OCI-M2 (cell line): Measurements from ENCODE around the gene PRKCA.

Experiments used
- DNase-seq: peaks from one replicate; lab custom pipeline; 2025; ENCODE audit not compliant: unreplicated experiment; lab: John Stamatoyannopoulos, UW

Gene PRKCA

DNA sequence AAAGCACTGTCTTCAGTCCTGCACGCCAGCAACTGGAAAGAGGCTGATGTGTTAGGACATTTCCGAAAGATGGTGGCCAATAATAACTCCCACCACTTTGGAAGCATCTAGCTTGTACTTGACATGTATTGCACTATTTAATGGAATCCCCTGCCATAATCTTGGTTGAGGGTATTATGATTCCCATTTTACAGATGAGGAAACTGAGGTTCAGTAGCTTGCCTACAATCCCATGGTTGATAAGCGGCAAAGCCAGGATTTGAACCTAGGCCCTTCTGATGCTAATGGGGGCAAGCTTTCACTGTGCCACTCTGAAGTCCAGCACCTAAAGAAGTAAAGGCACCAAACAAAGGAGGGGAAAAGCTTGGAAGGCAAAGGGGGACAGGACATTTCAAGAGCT lies 540.5 kb downstream of the PRKCA start:
- no peak for DNase-seq

DNA sequence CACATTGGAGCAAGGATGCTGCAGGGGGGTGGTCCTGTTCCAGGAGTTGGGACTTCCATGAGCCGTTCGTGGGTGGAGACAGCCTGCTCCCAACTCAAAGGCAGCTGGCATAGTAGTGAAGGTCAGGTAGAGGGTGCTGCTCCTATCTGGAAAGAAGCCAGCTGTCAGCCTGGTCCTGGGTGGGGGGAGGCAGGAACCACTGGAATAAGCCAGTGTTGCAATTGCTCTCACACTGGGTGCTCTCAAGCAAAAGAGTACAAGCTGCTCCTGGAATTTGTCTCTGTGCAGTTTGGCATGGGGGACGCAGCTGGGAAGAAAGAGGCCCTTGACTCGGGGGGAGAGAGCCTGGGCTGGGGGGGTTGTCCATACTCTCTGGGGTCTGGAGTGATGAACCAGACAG lies 541.2 kb downstream of the PRKCA start:
- DNase-seq, result no peak

DNA sequence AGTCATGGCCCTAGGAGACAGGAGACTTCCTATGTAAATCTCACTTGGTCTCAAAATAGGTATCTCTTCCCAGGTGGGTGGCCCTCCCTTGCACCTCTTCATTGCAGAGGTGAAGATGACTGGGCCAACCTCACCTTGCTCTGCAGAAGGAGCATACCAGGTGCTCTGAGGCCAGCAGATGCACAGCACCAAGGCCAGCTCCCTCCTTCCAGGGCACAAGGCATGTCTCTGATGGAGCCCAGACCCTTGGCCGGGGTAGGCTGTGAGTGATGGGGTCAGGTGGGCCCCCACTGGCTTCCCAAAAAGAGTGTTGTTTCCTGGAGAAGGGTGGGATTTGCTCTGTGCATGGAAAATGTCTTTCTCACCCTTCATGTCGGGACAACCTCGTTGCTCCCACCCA lies 545.3 kb downstream of the PRKCA start:
- DNase-seq, result no peak

DNA sequence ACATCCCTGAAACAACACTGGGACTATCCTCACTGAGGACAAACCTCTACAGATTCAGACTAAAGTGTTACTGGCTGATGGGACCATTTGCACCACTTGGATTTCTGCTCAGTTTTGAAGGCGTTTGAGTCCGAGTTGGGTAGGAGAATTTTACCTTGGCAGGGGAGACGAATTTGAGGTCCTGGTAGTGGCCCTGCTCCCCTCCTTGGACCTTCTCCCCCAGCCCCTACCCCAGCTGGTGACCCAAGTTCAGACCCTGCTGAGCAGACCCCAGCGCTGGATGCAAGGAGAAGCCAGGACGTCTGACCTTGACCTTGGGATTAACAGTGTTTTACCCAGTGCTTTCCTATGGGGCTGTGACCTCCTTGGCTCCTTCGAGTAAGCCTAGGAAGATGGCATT lies 546.1 kb downstream of the PRKCA start:
- no peak for DNase-seq

DNA sequence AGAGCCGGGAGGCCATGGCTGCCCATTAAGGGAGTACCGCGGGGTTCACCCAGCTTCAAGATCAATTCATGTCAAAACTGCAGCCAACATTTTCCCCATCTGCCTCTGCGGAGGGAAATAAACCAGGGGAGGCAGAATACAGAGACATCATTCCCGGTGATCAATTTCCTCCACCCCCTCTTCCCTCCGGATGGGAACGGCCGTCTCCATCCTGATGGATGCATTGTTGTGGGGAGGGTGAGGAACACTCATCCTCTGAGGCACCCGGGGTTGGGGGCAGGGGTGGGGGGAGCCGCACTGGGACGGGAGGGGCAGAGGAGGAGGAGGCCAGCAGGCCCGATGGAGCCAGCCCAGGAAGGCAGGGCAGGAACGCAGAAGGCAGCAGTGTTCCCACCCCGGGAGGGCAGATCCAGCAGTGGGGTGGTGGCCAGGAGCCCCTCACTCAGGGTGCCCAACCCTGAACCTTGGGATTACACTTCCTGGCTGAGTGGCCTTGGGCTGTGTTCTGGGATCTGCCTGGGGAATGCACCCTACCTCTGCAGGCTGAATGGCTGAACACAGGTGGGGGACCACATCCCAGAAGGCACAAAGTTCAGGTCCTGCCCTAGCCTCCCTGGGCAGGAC lies 546.7 kb downstream of the PRKCA start:
- DNase-seq, result no peak

DNA sequence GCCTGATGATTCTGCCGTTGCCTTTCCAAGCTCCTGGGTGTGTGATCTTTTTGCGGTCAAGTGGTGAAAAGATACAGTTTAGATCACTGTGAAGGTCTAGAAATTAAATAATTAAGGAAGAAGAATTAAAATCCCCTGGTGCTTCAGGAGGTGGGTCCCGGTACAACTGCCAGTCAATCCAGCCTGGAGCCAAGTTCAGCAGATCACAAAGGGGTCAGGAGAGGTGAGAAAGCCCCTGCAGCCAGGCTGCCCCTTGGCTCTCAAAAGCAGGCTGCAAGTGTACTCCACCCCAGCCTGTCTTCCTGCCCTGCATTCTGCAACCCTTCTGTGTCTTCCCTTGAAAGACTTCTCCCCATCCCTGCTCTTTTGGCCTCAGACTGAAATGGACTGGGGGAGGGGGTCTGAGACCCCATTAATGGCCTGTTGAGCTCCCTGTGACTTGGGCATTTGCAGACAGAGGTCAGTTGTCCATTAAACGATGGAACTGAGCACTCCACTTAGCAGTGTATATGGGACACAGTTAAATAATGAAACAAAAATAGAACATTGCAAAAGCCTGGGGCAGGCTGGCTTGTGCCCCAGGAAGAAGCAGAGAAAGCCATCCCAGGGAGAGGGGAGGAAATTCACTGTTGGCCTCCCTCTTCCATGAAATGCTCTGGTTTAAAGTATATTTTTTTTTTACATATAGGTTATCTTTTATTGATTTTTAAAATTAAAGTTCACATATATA lies 547.6 kb downstream of the PRKCA start:
- no peak for DNase-seq

DNA sequence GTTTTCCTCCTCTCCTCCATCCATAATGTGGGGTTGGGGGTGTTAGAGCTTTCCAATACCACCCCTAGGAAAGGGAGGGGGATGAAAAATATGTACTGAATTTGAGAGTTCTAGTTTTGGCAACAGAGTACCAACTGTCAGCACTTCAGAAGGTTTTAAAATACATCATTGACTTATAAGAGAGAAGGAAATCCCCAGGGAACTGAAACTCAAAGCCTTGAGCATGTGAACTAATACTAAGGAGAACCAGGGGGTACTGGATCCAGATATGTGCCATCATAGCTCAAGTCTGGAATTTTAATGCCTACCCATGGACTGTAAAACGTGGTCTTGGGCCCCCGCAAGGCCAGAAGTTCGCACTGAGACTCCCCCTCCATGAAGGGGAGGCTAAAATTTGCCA lies 548.3 kb downstream of the PRKCA start:
- no peak for DNase-seq

DNA sequence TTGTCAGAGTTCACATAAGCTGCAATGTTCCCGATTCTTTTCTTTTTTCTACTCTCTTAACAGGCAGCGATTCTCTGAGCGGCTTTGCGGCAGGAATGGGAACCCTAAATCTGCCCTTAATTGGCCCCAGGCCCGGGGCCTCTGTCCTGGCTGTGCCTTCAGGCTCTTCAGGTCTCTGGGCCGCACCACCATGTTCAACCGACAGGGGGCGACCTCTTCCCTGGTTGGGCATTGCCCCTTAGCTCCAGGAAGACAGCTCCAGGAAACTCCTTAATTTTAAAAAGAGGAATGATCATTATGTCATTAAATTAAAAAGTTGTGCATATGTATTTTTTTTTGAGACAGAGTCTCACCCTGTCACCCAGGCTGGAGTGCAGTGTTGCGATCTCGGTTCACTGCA lies 552.8 kb downstream of the PRKCA start:
- DNase-seq, result no peak

DNA sequence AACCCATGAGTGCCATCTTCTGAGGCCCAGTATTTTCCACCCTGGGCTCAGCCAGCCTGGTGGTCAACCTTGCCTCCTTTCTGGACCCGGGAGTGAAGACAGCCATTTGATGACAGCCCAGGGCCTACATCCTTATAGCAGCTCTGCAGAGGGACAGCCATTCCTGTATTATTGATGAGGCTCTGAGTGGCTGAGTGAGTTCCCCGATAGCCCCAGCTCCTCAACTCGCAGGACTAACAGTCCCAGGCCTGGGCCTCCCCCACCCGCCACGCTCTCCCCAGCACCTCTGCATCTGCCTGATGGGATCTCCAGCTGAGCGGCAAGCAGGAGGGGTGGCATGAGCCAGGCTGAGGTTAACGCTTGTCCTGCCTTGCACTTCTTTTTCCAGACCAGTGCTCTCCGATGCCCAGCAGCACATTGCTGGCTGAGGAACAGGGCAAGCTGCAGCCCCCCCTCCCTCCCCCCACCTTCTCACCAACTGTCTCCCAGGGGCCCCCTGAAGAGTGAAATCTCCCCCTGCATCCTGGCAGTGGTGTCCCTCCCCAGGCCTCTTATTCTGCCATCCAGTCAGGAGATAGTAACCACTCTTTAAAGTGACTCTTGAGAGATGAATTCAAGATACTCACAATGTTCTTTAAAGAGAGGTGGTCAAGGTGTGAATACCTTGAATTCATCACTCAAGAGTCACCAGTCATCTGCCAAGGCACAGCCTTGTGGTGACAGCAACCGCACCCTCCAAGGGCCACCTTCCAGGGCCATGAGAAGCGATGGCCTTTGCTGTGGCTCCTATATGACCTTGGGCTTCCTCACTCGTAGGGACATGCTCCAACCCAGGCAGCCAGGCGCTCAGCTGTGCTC lies 556.0 kb downstream of the PRKCA start:
- no peak for DNase-seq

DNA sequence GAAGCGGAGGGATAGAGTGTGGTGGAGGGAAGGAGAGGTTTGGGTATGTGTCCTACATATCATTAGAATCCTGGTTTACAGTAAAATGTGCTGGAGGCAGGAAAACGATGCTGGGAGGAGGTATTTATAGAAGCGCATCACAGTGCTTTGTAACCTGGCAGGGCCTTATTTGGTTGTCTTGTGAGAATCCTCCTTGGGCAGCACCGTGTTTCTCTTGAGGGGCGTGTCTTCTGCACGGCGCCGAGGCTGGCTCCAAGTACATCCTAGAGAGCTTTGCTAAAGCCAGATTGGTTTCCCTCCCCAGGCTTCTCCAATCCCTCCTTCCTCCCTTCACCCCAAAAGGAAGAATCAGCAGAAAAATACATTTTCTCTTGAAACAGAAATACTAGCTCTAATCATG lies 556.9 kb downstream of the PRKCA start:
- no peak for DNase-seq

DNA sequence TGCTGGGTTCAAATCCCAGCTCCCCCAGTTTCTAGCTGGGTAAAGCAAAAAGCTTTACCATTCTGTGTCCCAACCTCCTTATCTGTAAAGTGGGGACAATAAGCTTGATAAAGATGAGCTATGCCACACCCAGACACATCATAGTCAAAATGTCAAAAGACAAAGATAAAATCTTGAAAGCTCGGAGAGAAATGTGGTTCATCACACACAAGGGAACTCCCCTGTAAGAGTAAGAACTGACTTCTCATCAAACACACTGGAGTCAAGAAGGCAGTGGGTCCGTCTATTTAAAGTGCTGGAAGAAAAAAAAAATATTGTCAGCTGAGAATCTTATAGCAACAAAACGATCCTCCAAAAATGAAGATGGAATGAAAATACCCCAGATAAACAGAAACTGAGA lies 557.8 kb downstream of the PRKCA start:
- no peak for DNase-seq
